ENCODE measurements around the gene REN.
A peak's percentile ranks its signal among the peaks of the same experiment; 100 is the strongest.

Gene REN

GRCh38 chr1:204191456-204191855 lies 25.3 kb upstream of the REN start:
- no peak for DNase-seq (ENCODE audit: low read depth in 3 of 3)

GRCh38 chr1:204190212-204191211 lies 24.4 kb upstream of the REN start:
- no peak for DNase-seq (ENCODE audit: low read depth in 3 of 3)

GRCh38 chr1:204188959-204189639 lies 23.0 kb upstream of the REN start:
- no peak for DNase-seq (ENCODE audit: low read depth in 3 of 3)

GRCh38 chr1:204186597-204186996 lies 20.5 kb upstream of the REN start:
- no peak for DNase-seq (ENCODE audit: low read depth in 3 of 3)

- DNase-seq (ENCODE audit: low read depth in 3 of 3) = no peak
These were observed 15.0 kb upstream of the REN start for GRCh38 chr1:204181116-204181515.

- DNase-seq (ENCODE audit: low read depth in 3 of 3) = no peak
These were observed 14.0 kb upstream of the REN start for GRCh38 chr1:204180133-204180532.

- DNase-seq (ENCODE audit: low read depth in 3 of 3) = no peak
These were observed 12.5 kb upstream of the REN start for GRCh38 chr1:204178487-204179281.

- DNase-seq (ENCODE audit: low read depth in 3 of 3) = no peak
These were observed 11.0 kb upstream of the REN start for GRCh38 chr1:204177133-204177532.

GRCh38 chr1:204176049-204176448 lies 9.9 kb upstream of the REN start:
- no peak for DNase-seq (ENCODE audit: low read depth in 3 of 3)

GRCh38 chr1:204174958-204175357 lies 8.8 kb upstream of the REN start:
- no peak for DNase-seq (ENCODE audit: low read depth in 3 of 3)

- DNase-seq (ENCODE audit: low read depth in 3 of 3) = no peak
These were observed 6.4 kb upstream of the REN start for GRCh38 chr1:204172404-204173029.

GRCh38 chr1:204171751-204172178 lies 5.6 kb upstream of the REN start:
- DNase-seq (ENCODE audit: low read depth in 3 of 3) = no peak

GRCh38 chr1:204170494-204171155 lies 4.5 kb upstream of the REN start:
- no peak for DNase-seq (ENCODE audit: low read depth in 3 of 3)

GRCh38 chr1:204169858-204170257 lies 3.7 kb upstream of the REN start:
- DNase-seq (ENCODE audit: low read depth in 3 of 3) = no peak

GRCh38 chr1:204167730-204168129 lies 1.6 kb upstream of the REN start:
- DNase-seq (ENCODE audit: low read depth in 3 of 3) = no peak

- DNase-seq (ENCODE audit: low read depth in 3 of 3) = peak; percentile 60 to 70 (median 66)
These were observed 3.6 kb downstream of the REN start for GRCh38 chr1:204162494-204163074.

- no peak for DNase-seq (ENCODE audit: low read depth in 3 of 3)
These were observed 4.3 kb downstream of the REN start for GRCh38 chr1:204161609-204162493.

- DNase-seq (ENCODE audit: low read depth in 3 of 3) = no peak
These were observed 8.2 kb downstream of the REN start for GRCh38 chr1:204157962-204158361.

- no peak for DNase-seq (ENCODE audit: low read depth in 3 of 3)
These were observed 10.3 kb downstream of the REN start for GRCh38 chr1:204155881-204156280.
